Measurements from ENCODE around the gene IGFBP2.

DNA sequence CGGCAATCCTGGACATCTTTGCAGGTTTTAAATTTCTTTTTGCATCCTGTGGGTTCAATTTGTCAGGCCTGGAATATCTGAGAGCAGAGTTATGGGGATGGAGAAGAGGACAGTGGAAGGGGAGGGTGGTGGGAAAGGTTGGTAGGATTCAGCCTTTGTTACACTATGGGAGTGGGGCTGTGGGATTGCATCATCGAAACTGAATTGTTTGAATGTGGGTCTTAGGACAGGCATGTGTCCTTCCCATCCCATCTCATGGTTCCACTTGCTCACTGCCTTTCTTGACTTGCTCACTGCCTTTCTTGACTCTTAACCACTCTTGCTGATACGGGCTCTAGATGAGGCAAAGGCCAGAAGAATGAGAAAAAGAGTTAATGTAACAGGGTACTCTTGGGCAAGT lies 12.9 kb downstream of the IGFBP2 start:
- TF ChIP-seq, protein P1, sequence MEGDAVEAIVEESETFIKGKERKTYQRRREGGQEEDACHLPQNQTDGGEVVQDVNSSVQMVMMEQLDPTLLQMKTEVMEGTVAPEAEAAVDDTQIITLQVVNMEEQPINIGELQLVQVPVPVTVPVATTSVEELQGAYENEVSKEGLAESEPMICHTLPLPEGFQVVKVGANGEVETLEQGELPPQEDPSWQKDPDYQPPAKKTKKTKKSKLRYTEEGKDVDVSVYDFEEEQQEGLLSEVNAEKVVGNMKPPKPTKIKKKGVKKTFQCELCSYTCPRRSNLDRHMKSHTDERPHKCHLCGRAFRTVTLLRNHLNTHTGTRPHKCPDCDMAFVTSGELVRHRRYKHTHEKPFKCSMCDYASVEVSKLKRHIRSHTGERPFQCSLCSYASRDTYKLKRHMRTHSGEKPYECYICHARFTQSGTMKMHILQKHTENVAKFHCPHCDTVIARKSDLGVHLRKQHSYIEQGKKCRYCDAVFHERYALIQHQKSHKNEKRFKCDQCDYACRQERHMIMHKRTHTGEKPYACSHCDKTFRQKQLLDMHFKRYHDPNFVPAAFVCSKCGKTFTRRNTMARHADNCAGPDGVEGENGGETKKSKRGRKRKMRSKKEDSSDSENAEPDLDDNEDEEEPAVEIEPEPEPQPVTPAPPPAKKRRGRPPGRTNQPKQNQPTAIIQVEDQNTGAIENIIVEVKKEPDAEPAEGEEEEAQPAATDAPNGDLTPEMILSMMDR (IDR thresholded peaks at IDR 0.05) = no peak
- TF ChIP-seq POLR2A (IDR thresholded peaks at IDR 0.05) = no peak

Measured in uterus (tissue), 2 donors.